ENCODE data around the gene RAB19. TPM values are rescaled to one million over a fixed set of nuclear protein-coding genes. Genes with fewer than 3 reads are reported as not detected.
"Not testable (repeated sequence)": the region's sequence is repeated elsewhere in the genome, so short reads cannot be mapped to it uniquely, and the experiment has no call there.

Gene RAB19
- total and polyA plus RNA-seq, 4 donors, result 0.24 to 3.2 (median 2.0) TPM

DNA sequence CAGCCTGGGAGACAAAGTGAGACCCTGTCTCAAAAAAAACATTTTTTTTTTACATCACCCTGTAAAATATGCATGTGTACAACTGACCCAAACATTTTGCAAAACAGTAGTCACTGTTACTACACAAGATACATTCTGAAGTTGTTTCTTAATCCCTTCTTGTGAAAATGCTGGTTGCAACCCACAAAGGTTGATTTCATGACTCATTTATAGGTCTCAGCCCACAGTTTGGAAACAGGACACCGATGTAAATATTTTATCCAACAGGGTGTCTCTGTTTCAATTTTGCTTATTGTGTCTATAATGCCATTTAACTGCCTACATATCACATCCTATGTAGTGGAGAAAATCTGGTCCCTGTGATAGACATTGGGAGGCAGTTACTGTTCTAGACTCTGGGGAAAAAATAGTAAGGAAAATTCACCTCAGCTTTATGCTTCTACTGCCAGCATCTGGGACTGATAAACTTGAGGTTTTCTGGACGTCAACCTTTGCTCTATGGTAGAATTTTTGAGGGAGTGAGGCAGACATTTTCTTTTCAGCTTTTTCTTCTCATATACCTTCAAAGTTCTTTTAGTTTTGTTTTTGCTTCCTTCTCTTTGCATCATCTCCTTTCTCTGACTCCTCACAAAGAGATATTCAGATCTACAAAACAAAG, 1.6 kb upstream of the RAB19 start:
- no peak for DNase-seq
- no peak overlapping the region for H3K4me3 ChIP-seq
- peaks cover 0 to 2% (median 0%) of the 10 kb centered on the region in 4 donors for H3K9me3 ChIP-seq (ENCODE audit: control insufficient read depth in 4 of 4, insufficient read depth in 3 of 4, low read length in 3 of 4)
- 50 to 80% methylated on average over 2 of the region's 2 CpGs for WGBS, 2 donors
- TF ChIP-seq, protein P1, sequence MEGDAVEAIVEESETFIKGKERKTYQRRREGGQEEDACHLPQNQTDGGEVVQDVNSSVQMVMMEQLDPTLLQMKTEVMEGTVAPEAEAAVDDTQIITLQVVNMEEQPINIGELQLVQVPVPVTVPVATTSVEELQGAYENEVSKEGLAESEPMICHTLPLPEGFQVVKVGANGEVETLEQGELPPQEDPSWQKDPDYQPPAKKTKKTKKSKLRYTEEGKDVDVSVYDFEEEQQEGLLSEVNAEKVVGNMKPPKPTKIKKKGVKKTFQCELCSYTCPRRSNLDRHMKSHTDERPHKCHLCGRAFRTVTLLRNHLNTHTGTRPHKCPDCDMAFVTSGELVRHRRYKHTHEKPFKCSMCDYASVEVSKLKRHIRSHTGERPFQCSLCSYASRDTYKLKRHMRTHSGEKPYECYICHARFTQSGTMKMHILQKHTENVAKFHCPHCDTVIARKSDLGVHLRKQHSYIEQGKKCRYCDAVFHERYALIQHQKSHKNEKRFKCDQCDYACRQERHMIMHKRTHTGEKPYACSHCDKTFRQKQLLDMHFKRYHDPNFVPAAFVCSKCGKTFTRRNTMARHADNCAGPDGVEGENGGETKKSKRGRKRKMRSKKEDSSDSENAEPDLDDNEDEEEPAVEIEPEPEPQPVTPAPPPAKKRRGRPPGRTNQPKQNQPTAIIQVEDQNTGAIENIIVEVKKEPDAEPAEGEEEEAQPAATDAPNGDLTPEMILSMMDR (IDR thresholded peaks at IDR 0.05; ENCODE audit: control extremely low read depth, extremely low read depth), result no peak
- no peak for ATAC-seq (ENCODE audit: insufficient read depth, low FRiP score)
- no peaks in the 10 kb centered on the region for H3K36me3 ChIP-seq (ENCODE audit: control insufficient read depth in 4 of 4, insufficient read depth in 4 of 4, low read length in 4 of 4)
- H3K4me1 ChIP-seq (ENCODE audit: control insufficient read depth in 5 of 5, insufficient read depth in 5 of 5, low read length in 5 of 5), result peaks cover 0 to 8% (median 2%) of the 10 kb centered on the region in 5 donors
- peaks cover 0 to 5% (median 2%) of the 10 kb centered on the region in 3 donors for H3K27me3 ChIP-seq (ENCODE audit: control insufficient read depth in 3 of 3, insufficient read depth in 3 of 3, low read length in 2 of 3)
- H3K9ac ChIP-seq (ENCODE audit: insufficient read depth in 1 of 2, low read length in 2 of 2), result no peak overlapping the region
- no peak overlapping the region for H3K27ac ChIP-seq (ENCODE audit: low read depth in 1 of 2, low read length in 1 of 2)

DNA sequence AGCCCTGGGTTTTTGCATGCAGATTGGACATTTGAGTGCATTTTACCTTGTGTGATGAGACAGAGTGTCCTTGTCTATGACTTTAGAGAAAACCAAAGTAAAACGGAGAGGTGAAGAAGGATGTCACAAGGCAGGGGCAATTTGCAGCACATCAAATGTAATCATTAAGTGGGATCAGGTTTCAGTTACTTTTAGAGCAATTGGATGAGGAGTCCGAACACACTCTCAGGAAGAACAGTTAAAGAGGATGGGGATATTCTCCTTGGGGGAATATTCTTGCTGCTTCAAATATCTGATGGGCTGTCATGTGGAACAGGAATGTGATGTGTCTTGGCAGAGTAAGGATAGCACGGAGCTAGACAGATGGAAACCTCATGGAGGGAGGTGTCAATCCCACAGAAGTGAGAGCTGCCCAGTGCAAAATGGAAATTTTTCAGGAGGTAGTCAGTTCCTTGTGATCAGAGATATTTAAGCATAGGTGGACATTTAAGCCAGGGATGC, 757 bp downstream of the RAB19 start:
- 61 to 74% methylated on average over 3 of the region's 3 CpGs for WGBS, 2 donors
- Histone ChIP-seq H3K9me3 (ENCODE audit: control insufficient read depth in 4 of 4, insufficient read depth in 3 of 4, low read length in 3 of 4) (no peaks in the 10 kb centered on the region), H3K27me3 (ENCODE audit: control insufficient read depth in 3 of 3, insufficient read depth in 3 of 3, low read length in 2 of 3) (peaks cover 0 to 5% (median 2%) of the 10 kb centered on the region in 3 donors), H3K4me3 (no peak overlapping the region), H3K36me3 (ENCODE audit: control insufficient read depth in 4 of 4, insufficient read depth in 4 of 4, low read length in 4 of 4) (no peaks in the 10 kb centered on the region), H3K4me1 (ENCODE audit: control insufficient read depth in 5 of 5, insufficient read depth in 5 of 5, low read length in 5 of 5) (peaks cover 0 to 8% (median 0%) of the 10 kb centered on the region in 5 donors), H3K27ac (ENCODE audit: low read depth in 1 of 2, low read length in 1 of 2) (no peak overlapping the region), H3K9ac (ENCODE audit: insufficient read depth in 1 of 2, low read length in 2 of 2) (no peak overlapping the region)
- ATAC-seq (ENCODE audit: insufficient read depth, low FRiP score), result no peak
- TF ChIP-seq, protein P1 (IDR thresholded peaks at IDR 0.05; ENCODE audit: control extremely low read depth, extremely low read depth), result no peak
- no peak for DNase-seq

DNA sequence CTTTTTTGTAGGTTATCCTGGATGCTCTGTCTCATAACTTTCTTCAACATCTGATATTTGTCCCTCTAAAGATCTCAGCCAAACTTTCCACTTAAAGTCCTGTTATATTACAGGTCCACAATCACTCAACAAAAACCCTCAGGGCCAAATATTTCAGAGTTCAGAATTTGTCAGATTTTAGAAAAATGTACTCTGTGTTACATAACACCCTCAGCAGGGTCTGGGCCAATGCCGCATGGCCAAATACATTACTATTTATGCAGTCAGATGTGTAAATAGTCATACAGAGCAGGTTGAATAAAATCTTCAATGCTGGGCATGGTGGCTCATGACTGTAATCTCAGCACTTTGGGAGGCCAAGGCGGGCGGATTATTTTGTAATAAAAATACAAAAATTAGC, 11.5 kb downstream of the RAB19 start:
- no peak overlapping the region for H3K9ac ChIP-seq (ENCODE audit: insufficient read depth in 1 of 2, low read length in 2 of 2)
- H3K36me3 ChIP-seq (ENCODE audit: control insufficient read depth in 4 of 4, insufficient read depth in 4 of 4, low read length in 4 of 4), result no peaks in the 10 kb centered on the region
- H3K4me1 ChIP-seq (ENCODE audit: control insufficient read depth in 5 of 5, insufficient read depth in 5 of 5, low read length in 5 of 5), result no peaks in the 10 kb centered on the region
- TF ChIP-seq, protein P1 (IDR thresholded peaks at IDR 0.05; ENCODE audit: control extremely low read depth, extremely low read depth), result no peak
- DNase-seq (no peak), ATAC-seq (ENCODE audit: insufficient read depth, low FRiP score) (no peak)
- 94 to 97% methylated on average over 3 of the region's 3 CpGs for WGBS, 2 donors
- no peak overlapping the region for H3K4me3 ChIP-seq
- peaks cover 0 to 7% (median 0%) of the 10 kb centered on the region in 4 donors for H3K9me3 ChIP-seq (ENCODE audit: control insufficient read depth in 4 of 4, insufficient read depth in 3 of 4, low read length in 3 of 4)
- H3K27ac ChIP-seq (ENCODE audit: low read depth in 1 of 2, low read length in 1 of 2), result no peak overlapping the region
- H3K27me3 ChIP-seq (ENCODE audit: control insufficient read depth in 3 of 3, insufficient read depth in 3 of 3, low read length in 2 of 3), result no peaks in the 10 kb centered on the region

DNA sequence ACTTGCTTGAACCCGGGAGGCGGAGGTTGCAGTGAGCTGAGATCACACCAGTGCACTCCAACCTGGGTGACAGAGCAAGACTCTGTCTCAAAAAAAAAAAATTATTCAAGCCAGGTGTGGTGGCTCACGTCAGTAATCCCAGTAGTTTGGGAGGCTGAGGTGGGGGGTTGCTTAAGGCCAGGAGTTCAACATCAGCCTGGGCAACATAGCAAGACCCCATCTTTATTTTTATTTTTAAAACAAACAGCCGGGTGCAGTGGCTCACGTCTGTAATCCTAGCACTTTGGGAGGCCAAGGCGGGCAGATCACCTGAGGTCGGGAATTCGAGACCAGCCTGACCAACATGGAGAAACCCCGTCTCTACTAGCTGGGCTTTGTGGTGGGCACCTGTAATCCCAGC, 12.0 kb downstream of the RAB19 start:
- H3K9me3 ChIP-seq (ENCODE audit: control insufficient read depth in 4 of 4, insufficient read depth in 3 of 4, low read length in 3 of 4); ATAC-seq (ENCODE audit: insufficient read depth, low FRiP score); H3K36me3 ChIP-seq (ENCODE audit: control insufficient read depth in 4 of 4, insufficient read depth in 4 of 4, low read length in 4 of 4); H3K4me3 ChIP-seq; H3K27ac ChIP-seq (ENCODE audit: low read depth in 1 of 2, low read length in 1 of 2); H3K4me1 ChIP-seq (ENCODE audit: control insufficient read depth in 5 of 5, insufficient read depth in 5 of 5, low read length in 5 of 5); H3K27me3 ChIP-seq (ENCODE audit: control insufficient read depth in 3 of 3, insufficient read depth in 3 of 3, low read length in 2 of 3); DNase-seq; H3K9ac ChIP-seq (ENCODE audit: insufficient read depth in 1 of 2, low read length in 2 of 2): not testable (repeated sequence)
- WGBS, 2 donors, result 95 to 99% methylated on average over 9 of the region's 9 CpGs

All from lung (tissue), 12 donors.